CD14-positive monocyte (primary cell): ENCODE measurements around the gene LINC00237. TPM values are rescaled to one million over a fixed set of nuclear protein-coding genes. Genes with fewer than 3 reads are reported as not detected.
A peak's percentile ranks its signal among the peaks of the same experiment; 100 is the strongest.

ENCODE experiments used
- DNase-seq, 3 donors: peaks; one replicate each; pipeline ENCODE4 v3.0.0-alpha.2; 2011 to 2022
- H2AFZ ChIP-seq: 2 replicates; pipeline ENCODE4 v1.6.0; 2012; ENCODE audit warnings: mild to moderate bottlenecking, low read depth, low read length, inconsistent platforms; ENCODE audit not compliant: insufficient read depth, poor library complexity, severe bottlenecking
- H3K27ac ChIP-seq, 2 donors: 1 replicate in 1 of 2; 2 replicates in 1 of 2; pipeline ENCODE4 v1.5.1; 2012 to 2013; ENCODE audit warnings: low read length in 2 of 2, control low read depth in 1 of 2, inconsistent platforms in 1 of 2, low read depth in 1 of 2, mild to moderate bottlenecking in 1 of 2
- H3K27me3 ChIP-seq, 2 donors: one replicate each; pipeline versions ENCODE4 v1.6.0 to v1.6.1; 2011 to 2013; ENCODE audit warnings: low read length in 2 of 2; ENCODE audit not compliant: control insufficient read depth in 2 of 2, insufficient read depth in 2 of 2
- H3K36me3 ChIP-seq, 2 donors: replicated peaks in 1 of 2; 1 replicate in 1 of 2; 2 replicates in 1 of 2; pipeline versions ENCODE4 v1.5.1 to v1.6.1; 2012 to 2013; ENCODE audit warnings: low read length in 2 of 2, control low read depth in 1 of 2, inconsistent platforms in 1 of 2, mild to moderate bottlenecking in 1 of 2; ENCODE audit not compliant: insufficient read depth in 2 of 2, control insufficient read depth in 1 of 2
- H3K4me1 ChIP-seq, 2 donors: 1 replicate in 1 of 2; 2 replicates in 1 of 2; pipeline versions ENCODE4 v1.5.1 to v1.6.1; 2012 to 2013; ENCODE audit warnings: low read length in 2 of 2, control low read depth in 1 of 2, inconsistent platforms in 1 of 2, mild to moderate bottlenecking in 1 of 2, moderate library complexity in 1 of 2; ENCODE audit not compliant: insufficient read depth in 2 of 2, control insufficient read depth in 1 of 2
- H3K4me2 ChIP-seq: replicated peaks from 2 replicates; pipeline ENCODE3; 2012; ENCODE audit warnings: low read length, moderate library complexity, mild to moderate bottlenecking; ENCODE audit not compliant: poor library complexity, severe bottlenecking; ENCODE audit errors: extremely low read depth
- H3K4me3 ChIP-seq, 3 experiments: fragments of 200-600 bp in 1 of 3; sonication (generic) in 1 of 3; replicated peaks in 1 of 3; 1 replicate in 2 of 3; 2 replicates in 1 of 3; pipeline ENCODE4 v1.5.1; 2011 to 2013; ENCODE audit warnings: low read length in 3 of 3, mild to moderate bottlenecking in 3 of 3, control low read depth in 2 of 3, low read depth in 2 of 3, inconsistent platforms in 1 of 3, moderate library complexity in 1 of 3
- H3K79me2 ChIP-seq: 2 replicates; pipeline ENCODE4 v1.6.0; 2012; ENCODE audit warnings: mild to moderate bottlenecking, control low read depth, inconsistent platforms, low read length, moderate library complexity; ENCODE audit not compliant: insufficient read depth
- H3K9ac ChIP-seq: 2 replicates; pipeline ENCODE4 v1.6.0; 2017; ENCODE audit warnings: low read length, mild to moderate bottlenecking; ENCODE audit not compliant: insufficient read depth, poor library complexity, severe bottlenecking
- H3K9me3 ChIP-seq, 2 donors: replicated peaks in 1 of 2; 1 replicate in 1 of 2; 2 replicates in 1 of 2; pipeline versions ENCODE4 v1.5.1 to v1.6.1; 2012 to 2013; ENCODE audit warnings: low read length in 2 of 2, control low read depth in 1 of 2; ENCODE audit not compliant: control insufficient read depth in 1 of 2, insufficient read depth in 1 of 2
- H4K20me1 ChIP-seq: 2 replicates; pipeline ENCODE4 v1.6.0; 2012; ENCODE audit warnings: mild to moderate bottlenecking, low read length, control low read depth, moderate library complexity; ENCODE audit not compliant: insufficient read depth
- H3K27ac Mint-ChIP-seq, 7 donors: one replicate each; pipeline ENCODE4 v1.8.0; 2020; ENCODE audit warnings: mild to moderate bottlenecking in 7 of 7, mixed read lengths in 7 of 7, moderate library complexity in 6 of 7, inconsistent platforms in 2 of 7
- H3K27me3 Mint-ChIP-seq, 3 donors: one replicate each; pipeline ENCODE4 v1.8.0; 2021 to 2022; ENCODE audit warnings: low read depth in 3 of 3, mild to moderate bottlenecking in 3 of 3, mixed read lengths in 3 of 3, moderate library complexity in 3 of 3, inconsistent platforms in 1 of 3
- H3K36me3 Mint-ChIP-seq, 2 donors: one replicate each; pipeline ENCODE4 v1.8.0; 2020; ENCODE audit warnings: mixed read lengths in 2 of 2, inconsistent platforms in 1 of 2, mild to moderate bottlenecking in 1 of 2
- H3K4me1 Mint-ChIP-seq: one replicate; pipeline ENCODE4 v1.8.0; 2020; ENCODE audit warnings: mild to moderate bottlenecking, mixed read lengths
- H3K4me3 Mint-ChIP-seq, 2 donors: one replicate each; pipeline ENCODE4 v1.8.0; 2020; ENCODE audit warnings: mild to moderate bottlenecking in 2 of 2, mixed read lengths in 2 of 2, moderate library complexity in 1 of 2
- H3K9me3 Mint-ChIP-seq, 7 donors: one replicate each; pipeline ENCODE4 v1.8.0; 2020 to 2022; ENCODE audit warnings: mixed read lengths in 7 of 7, mild to moderate bottlenecking in 6 of 7, moderate library complexity in 6 of 7, inconsistent platforms in 2 of 7
- CTCF ChIP-seq: fragments of 200-600 bp; IDR thresholded peaks from one replicate; pipeline ENCODE4 v1.8.0; 2022; ENCODE audit warnings: antibody characterized with exemption, mild to moderate bottlenecking
- WGBS: methylation state at CpG from one replicate; pipeline ENCODE4 v1.1.5; 2013; ENCODE audit warnings: missing lambda C conversion rate; ENCODE audit not compliant: insufficient coverage; 5-methylcytosine and 5-hydroxymethylcytosine counted together
- intact Hi-C, 2 donors: fragments of 100-400 bp; cut with micrococcal nuclease; formaldehyde crosslinking; loops; one replicate each; pipeline versions ENCODE4 v1.15.0 to v1.15.1; 2023
- polyA minus RNA-seq: library from RNA; depleted of rRNA, polyadenylated mRNA; stranded (reverse); fragments of >200 nt; gene quantifications from 2 replicates; pipeline ENCODE4 v1.2.3, GENCODE V29; 2012
- polyA plus RNA-seq, 3 donors: library from polyadenylated mRNA; depleted of rRNA in 1 of 3; unstranded in 2 of 3; stranded (reverse) in 1 of 3; fragments of 300-500 nt in 2 of 3; fragments of >200 nt in 1 of 3; fragmentation: Illumina TruSeq in 2 of 3; gene quantifications; 1 replicate in 2 of 3; 2 replicates in 1 of 3; pipeline ENCODE4 v1.2.3, GENCODE V29; 2012 to 2021
- total RNA-seq, 12 experiments: library from RNA in 1 of 12; stranded (reverse) in 1 of 12; fragments of 120-200 nt in 1 of 12; gene quantifications; one replicate each; pipeline ENCODE4 v1.2.4 and lab custom pipeline; 2013 to 2026; ENCODE audit warnings: mixed read lengths in 6 of 12, inconsistent platforms in 1 of 12

Gene LINC00237
- 0.06 TPM for total RNA-seq (2013)
- polyA plus RNA-seq (under 1 TPM in 2 of 3 donors, not detected in 1; 0.31 to 0.39 TPM), polyA minus RNA-seq (0.28 TPM in 1 of 2 replicates, not detected in the other), total RNA-seq (lab: John Stamatoyannopoulos, UW) (0 to 1.2 (median 0.08) reads per million in 11 experiments)

GRCh38 chr20:21106171-21107017 lies at the start of gene LINC00237:
Gene LINC00237 (minus strand): TSS chr20:21106358.
- Histone ChIP-seq H3K4me2 (peak within 1 kb of the TSS; percentile 16), H3K79me2 (no peaks in the 10 kb centered on the region), H2AFZ (peak within 1 kb of the TSS; percentile 2), H3K4me3 (no peak within 1 kb of the TSS), H3K9ac (no peak within 1 kb of the TSS), H3K36me3 (no peaks in the 10 kb centered on the region), H3K27ac (no peak within 1 kb of the TSS), H3K9me3 (peaks cover 6 to 46% of the 10 kb centered on the region in 2 donors), H4K20me1 (no peaks in the 10 kb centered on the region), H3K4me1 (peaks cover 26 to 33% of the 10 kb centered on the region in 2 donors), H3K27me3 (peaks cover 84 to 98% of the 10 kb centered on the region in 2 donors)
- Mint-ChIP-seq H3K36me3 (peaks cover 2 to 16% of the 10 kb centered on the region in 2 donors), H3K4me3 (peak within 1 kb of the TSS in 1 of 2 donors; percentile 81), H3K4me1 (peaks cover 29% of the 10 kb centered on the region), H3K27ac (no peak within 1 kb of the TSS), H3K27me3 (peaks cover 85 to 96% (median 87%) of the 10 kb centered on the region in 3 donors), H3K9me3 (peaks cover 0 to 50% (median 26%) of the 10 kb centered on the region in 7 donors)
- intact Hi-C loops = no loop called here
- no peak for TF ChIP-seq CTCF
- DNase-seq = no peak
- 10% methylated on average over 11 of the region's 43 CpGs for WGBS

GRCh38 chr20:21155268-21155667 lies 49.1 kb upstream of the LINC00237 start:
- no peaks in the 10 kb centered on the region for H3K4me1 ChIP-seq
- Mint-ChIP-seq H3K4me3 (no peak overlapping the region), H3K9me3 (peaks cover 0 to 2% (median 0%) of the 10 kb centered on the region in 7 donors), H3K27ac (no peak overlapping the region), H3K4me1 (no peaks in the 10 kb centered on the region), H3K27me3 (peaks cover 0 to 2% (median 0%) of the 10 kb centered on the region in 3 donors), H3K36me3 (peaks cover 4 to 8% of the 10 kb centered on the region in 2 donors)
- no peak overlapping the region for H3K4me3 ChIP-seq
- TF ChIP-seq CTCF = no peak
- no peak overlapping the region for H2AFZ ChIP-seq
- no peak for DNase-seq
- intact Hi-C loops = no loop called here
- H3K9ac ChIP-seq = no peak overlapping the region
- H3K79me2 ChIP-seq = no peaks in the 10 kb centered on the region
- H3K27ac ChIP-seq = no peak overlapping the region
- no peak overlapping the region for H3K4me2 ChIP-seq
- WGBS = 100% methylated on average over 1 of the region's 5 CpGs
- H3K36me3 ChIP-seq = no peaks in the 10 kb centered on the region
- no peaks in the 10 kb centered on the region for H3K9me3 ChIP-seq
- no peaks in the 10 kb centered on the region for H4K20me1 ChIP-seq
- no peaks in the 10 kb centered on the region for H3K27me3 ChIP-seq
